Cardiac ventricle fibroblast (primary cell): ENCODE results near the gene GCKR. TPM values are rescaled to one million over a fixed set of nuclear protein-coding genes. Genes with fewer than 3 reads are reported as not detected.

ENCODE experiments used
- total RNA-seq: library from RNA; depleted of rRNA; stranded (reverse); fragments of >200 nt; gene quantifications from 2 replicates; pipeline ENCODE4 v1.2.3, GENCODE V29; 2015

The GCKR gene
- total RNA-seq: 0.34 and 0.44 TPM in 2 replicates

GRCh38 chr2:27496357-27497287 lies at the start of gene GCKR:
TSS of gene GCKR (plus strand) at chr2:27496839. CDS start at chr2:27496905, 66 bp downstream.

GRCh38 chr2:27489498-27490397 lies 6.9 kb upstream of the GCKR start, which contains the start of gene IFT172:
TSS of gene IFT172 (minus strand) at chr2:27489743. CDS start at chr2:27489653, 90 bp downstream.

GRCh38 chr2:27494944-27495554 lies 1.6 kb upstream of the GCKR start, which contains the start of gene FNDC4:
TSS of gene FNDC4 (minus strand) at chr2:27495200. CDS start at chr2:27494679, 521 bp downstream.

Other genes starting within 250 kb of the GCKR start
- gene SLC30A3, start 233.8 kb upstream of the GCKR start, total RNA-seq: 0.06 and 0.10 TPM in 2 replicates
- not detected in 2 replicates for gene DNAJC5G, start 221.4 kb upstream of the GCKR start, total RNA-seq
- not detected in 2 replicates for gene TRIM54, start 214.4 kb upstream of the GCKR start, total RNA-seq
- 1.1 and 1.2 TPM in 2 replicates for gene UCN, start 188.4 kb upstream of the GCKR start, total RNA-seq
- gene MPV17, start 173.7 kb upstream of the GCKR start, total RNA-seq: 123 and 139 TPM in 2 replicates
- 23.2 and 28.6 TPM in 2 replicates for gene GTF3C2, start 140.1 kb upstream of the GCKR start, total RNA-seq
- 28.6 and 35.0 TPM in 2 replicates for gene EIF2B4, start 126.5 kb upstream of the GCKR start, total RNA-seq
- 87.7 and 96.2 TPM in 2 replicates for gene SNX17, start 126.2 kb upstream of the GCKR start, total RNA-seq
- gene ZNF513, start 116.1 kb upstream of the GCKR start, total RNA-seq: 3.0 and 5.4 TPM in 2 replicates
- 51.3 and 53.0 TPM in 2 replicates for gene PPM1G, start 87.2 kb upstream of the GCKR start, total RNA-seq
- 74.3 and 82.3 TPM in 2 replicates for gene NRBP1, start 68.2 kb upstream of the GCKR start, total RNA-seq
- gene KRTCAP3, start 54.5 kb upstream of the GCKR start, total RNA-seq: not detected in 2 replicates
- gene IFT172, start 7.1 kb upstream of the GCKR start, total RNA-seq: 10.6 and 21.5 TPM in 2 replicates
- 30.8 and 42.8 TPM in 2 replicates for gene FNDC4, start 1.6 kb upstream of the GCKR start, total RNA-seq
- 9.9 and 29.8 TPM in 2 replicates for gene ZNF512, start 86.2 kb downstream of the GCKR start, total RNA-seq
- 1.7 and 2.5 TPM in 2 replicates for gene CCDC121, start 132.2 kb downstream of the GCKR start, total RNA-seq
- gene GPN1, start 132.2 kb downstream of the GCKR start, total RNA-seq: 14.7 and 17.6 TPM in 2 replicates
- gene SUPT7L, start 166.8 kb downstream of the GCKR start, total RNA-seq: 10.0 and 12.2 TPM in 2 replicates
- 11.2 and 12.2 TPM in 2 replicates for gene SLC4A1AP, start 167.1 kb downstream of the GCKR start, total RNA-seq